GM21825 (cell line): ENCODE measurements around the gene GNA15.
"Not testable (repeated sequence)": the region's sequence is repeated elsewhere in the genome, so short reads cannot be mapped to it uniquely, and the experiment has no call there.

ENCODE experiments used
- ATAC-seq: cut with Tn5 transposase; IDR thresholded peaks from one replicate; pipeline ENCODE4 v1.9.1; 2021; ENCODE audit warnings: mild to moderate bottlenecking, moderate library complexity; ENCODE audit not compliant: unreplicated experiment

Gene GNA15

GRCh38 chr19:3146677-3147100, 10.9 kb downstream of the GNA15 start:
- ATAC-seq = no peak

DNA sequence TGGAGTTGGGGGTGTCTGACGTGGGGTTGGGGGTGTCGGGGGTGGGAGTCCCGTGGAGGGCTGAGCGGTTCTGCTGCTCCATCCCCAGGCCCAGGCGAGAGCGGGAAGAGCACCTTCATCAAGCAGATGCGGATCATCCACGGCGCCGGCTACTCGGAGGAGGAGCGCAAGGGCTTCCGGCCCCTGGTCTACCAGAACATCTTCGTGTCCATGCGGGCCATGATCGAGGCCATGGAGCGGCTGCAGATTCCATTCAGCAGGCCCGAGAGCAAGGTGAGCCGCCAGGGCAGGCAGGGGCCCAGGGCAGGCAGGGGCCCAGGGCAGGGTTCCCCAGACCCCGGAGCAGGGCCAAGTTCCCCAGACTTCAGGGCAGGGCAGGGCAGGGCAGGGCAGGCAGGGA, 12.7 kb downstream of the GNA15 start:
- no peak for ATAC-seq

DNA sequence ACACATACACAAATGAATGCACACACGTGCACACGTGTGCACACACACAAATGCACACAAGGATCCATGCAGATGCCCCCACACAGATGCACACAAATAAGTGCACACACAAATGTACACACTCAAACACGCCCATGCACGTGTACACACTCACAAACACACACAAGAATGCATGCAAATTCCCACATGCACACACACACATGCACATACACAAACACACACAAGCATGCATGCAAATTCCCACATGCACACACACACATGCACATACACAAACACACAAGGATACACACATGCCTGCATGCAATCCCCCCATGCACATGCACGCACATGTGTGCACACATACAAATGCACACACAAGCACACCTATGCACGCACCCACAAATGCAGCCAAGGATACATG, 13.3 kb downstream of the GNA15 start:
- no peak for ATAC-seq

DNA sequence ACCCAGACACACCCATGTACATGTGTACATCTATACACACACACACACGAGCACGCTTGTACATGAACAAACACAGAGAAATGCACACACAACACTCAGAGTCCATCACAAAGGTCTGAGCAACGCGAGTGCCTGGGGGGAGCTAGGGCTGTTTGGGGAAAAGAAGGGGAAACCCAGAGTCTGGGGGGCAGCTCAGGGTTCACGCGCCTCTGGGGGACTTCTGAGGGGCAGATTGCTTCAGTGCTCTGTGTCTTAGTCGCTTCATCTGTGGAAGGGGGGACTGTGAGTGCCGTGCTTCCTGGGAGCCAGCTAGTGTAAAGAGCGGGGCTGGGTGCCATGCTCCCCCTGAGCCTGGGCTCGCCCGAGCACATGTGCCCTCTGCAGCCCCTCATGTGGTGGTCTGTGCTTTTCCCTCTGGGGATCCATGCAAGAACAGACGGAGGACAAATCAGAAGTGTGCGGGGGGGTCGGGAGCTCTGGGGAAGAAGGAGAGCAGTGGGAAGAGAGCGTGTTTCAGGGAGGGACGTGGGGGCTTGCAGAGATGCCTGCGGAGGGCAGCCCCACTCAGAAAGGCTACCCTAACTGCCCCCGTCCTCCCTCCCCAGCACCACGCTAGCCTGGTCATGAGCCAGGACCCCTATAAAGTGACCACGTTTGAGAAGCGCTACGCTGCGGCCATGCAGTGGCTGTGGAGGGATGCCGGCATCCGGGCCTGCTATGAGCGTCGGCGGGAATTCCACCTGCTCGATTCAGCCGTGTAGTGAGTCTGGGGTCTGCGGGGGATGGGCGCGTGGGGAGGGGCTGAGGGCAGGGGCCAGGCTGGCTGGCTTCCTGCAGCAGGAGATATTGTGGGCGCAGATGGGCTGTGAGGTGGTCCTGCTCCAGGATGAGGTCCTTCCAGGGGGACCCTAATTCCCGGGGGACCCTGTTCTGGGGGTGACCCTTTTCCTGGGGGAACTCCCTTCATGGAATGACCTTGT, 14.0 kb downstream of the GNA15 start:
- no peak for ATAC-seq

GRCh38 chr19:3150739-3151329, 15.0 kb downstream of the GNA15 start:
- ATAC-seq = no peak

DNA sequence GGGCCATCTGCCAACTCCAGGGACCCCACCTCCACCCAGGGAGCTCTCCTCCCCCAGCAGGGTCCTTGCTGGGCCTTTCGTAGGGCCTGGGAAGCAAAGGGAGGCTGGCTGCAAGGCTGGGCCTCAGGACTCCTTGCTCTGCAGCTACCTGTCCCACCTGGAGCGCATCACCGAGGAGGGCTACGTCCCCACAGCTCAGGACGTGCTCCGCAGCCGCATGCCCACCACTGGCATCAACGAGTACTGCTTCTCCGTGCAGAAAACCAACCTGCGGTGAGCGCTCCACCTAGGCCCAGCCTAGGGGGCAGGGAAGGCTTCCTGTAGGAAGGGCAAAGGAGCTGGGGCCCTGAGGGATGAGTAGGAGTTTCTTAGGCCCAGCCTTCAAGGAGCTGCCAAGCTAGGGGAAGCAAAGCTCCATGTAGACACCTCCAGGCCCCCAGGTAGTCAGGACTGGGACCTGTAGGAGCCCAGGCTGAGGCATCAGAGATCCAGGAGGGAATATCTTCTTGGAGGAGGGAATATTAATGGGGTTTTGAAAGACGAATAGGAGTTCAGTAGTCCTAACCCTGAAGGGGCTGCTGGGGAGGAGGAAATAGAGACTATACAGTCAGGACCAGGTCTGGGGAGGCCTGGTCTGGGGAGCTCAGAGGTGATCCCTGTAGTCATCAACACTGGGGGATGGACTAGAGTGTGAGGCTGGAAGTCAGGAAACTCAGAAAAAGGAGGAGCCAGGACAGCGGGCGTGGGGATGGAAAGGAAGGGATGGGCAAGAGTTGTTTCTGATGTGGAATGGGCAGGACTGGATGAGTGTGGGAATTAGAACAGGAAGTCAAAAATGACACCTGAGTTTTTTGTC, 16.0 kb downstream of the GNA15 start:
- no peak for ATAC-seq

DNA sequence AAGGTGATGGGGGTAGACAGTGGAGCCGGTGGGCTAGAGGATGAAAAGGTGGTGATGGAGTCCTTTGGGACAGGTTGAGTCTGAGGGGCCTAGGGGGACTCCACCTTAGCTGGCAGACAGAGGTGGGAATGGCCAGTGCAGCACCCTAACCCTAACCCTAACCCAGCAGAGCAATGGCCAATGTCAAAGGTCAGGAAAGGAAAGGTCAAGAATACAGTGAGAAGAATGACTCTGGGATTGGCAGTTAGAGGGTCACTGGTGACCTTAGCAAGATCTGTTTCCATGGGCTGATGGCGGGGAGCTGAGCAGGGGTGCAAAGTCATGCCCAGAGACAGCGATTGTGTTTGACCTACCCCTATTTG, 16.6 kb downstream of the GNA15 start:
- no peak for ATAC-seq

- ATAC-seq = no peak
Measured at GRCh38 chr19:3153286-3154230, 17.7 kb downstream of the GNA15 start.

DNA sequence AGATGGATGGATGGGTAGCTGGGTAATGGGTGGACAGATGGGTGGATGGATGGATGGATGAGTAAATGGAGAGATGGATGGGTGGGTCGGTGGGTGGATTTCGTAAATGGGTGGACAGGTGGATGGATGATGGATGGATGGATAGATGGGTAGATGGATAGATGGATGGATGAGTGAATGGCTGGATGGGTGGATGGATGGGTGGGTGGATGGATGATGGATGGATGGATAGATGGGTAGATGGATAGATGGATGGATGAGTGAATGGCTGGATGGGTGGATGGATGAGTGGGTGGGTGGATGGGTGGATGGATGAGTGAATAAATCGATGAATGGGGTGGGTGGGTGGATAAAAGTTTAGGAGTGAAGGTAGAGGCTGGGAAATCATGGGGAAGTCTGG, 18.6 kb downstream of the GNA15 start:
- not testable (repeated sequence) for ATAC-seq

DNA sequence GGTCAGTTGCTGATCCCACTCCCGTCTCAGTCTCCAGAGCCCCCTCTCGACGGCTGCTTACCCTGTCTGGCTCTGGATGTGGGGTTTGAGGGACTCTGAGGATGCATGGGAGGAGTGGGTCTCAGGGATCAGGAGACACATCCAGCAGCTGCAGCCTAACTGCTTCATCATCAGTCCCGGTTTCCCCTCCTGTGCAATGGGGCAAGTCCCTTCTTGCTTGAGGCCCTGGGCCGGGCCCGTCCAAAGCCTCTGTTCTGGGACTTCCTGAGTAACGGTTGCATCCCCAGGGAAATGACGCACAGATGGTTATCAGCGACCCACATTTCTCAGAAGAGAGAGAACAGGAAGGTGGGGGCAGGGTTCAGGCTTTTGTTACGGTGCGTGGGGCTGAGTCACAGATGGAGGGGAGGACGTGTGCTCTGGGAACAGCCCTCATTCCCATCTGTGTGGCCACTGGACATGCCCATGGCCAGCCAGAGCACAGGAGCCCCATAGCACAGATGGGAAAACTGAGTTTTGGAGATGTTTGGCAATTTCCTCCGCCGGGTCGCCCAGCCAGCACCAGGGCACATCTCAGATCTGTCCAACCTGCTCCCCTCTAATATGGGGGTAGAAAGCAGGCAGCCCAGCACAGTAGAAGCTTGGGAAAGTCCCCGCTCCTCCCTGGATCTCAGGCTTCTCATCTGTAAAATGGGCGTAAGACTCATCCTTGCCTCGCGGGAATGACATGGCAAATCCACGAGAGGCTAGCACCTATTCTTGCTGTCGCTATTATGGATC, 19.3 kb downstream of the GNA15 start:
- ATAC-seq = peak; percentile 74

- no peak for ATAC-seq
Measured at GRCh38 chr19:3157096-3157845, 21.4 kb downstream of the GNA15 start.

DNA sequence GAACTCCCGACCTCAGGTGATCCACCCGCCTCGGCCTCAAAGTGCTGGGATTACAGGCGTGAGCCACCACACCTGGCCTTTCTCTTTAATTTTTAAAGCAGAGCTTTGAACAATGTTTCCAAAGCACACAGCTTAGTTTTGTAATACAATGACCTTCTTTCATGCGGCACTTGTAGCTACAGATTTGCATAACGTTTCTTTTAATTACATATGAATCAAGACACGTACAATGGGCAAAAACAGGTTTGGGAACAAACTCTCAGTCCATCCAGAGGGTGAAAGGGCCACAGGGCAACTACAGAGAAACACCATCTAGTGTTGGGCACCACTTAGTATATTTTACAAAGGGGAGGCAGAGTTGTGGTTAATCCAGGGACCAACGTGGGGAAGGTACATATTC, 23.7 kb downstream of the GNA15 start:
- no peak for ATAC-seq

DNA sequence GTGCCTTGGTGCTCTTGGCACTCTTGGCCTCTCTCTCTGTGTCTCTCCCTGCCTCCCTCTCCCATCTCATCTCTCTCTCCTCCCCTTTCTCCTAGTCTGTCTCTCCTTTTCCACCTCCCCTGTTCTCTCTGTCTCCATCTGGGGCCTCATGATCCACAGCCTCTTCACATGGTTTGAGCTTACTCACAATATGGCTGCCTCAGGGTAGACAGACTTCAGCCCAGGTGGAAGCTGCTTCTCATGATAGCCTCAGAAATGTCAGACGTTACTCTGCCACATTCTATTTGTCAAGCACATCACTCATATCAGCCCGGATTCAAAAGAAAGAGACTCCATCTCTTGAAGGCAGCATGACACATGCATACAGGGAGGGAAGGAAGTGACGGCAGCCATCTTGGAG, 24.4 kb downstream of the GNA15 start:
- no peak for ATAC-seq

- no peak for ATAC-seq
Measured at GRCh38 chr19:3161453-3161852, 25.6 kb downstream of the GNA15 start.

- ATAC-seq = no peak
Measured at GRCh38 chr19:3162418-3163229, 26.8 kb downstream of the GNA15 start.

GRCh38 chr19:3163230-3163886, 27.5 kb downstream of the GNA15 start:
- ATAC-seq = peak; percentile 68

GRCh38 chr19:3163943-3164342, 28.1 kb downstream of the GNA15 start:
- no peak for ATAC-seq
